Liver (tissue), 9 donors: Measurements from ENCODE around the gene BBIP1. TPM values are rescaled to one million over a fixed set of nuclear protein-coding genes. Genes with fewer than 3 reads are reported as not detected.

Experiments used
- DNase-seq: peaks from one replicate; pipeline ENCODE4 v3.0.0-alpha.2; 2017; ENCODE audit warnings: low spot score
- H3K27ac ChIP-seq, 2 donors: one replicate each; pipeline ENCODE4 v1.7.0; 2013; ENCODE audit warnings: inconsistent platforms in 2 of 2, low read length in 2 of 2, control low read depth in 1 of 2, low read depth in 1 of 2, mild to moderate bottlenecking in 1 of 2
- H3K27me3 ChIP-seq, 4 donors: one replicate each; pipeline versions ENCODE4 v1.6.1 to v1.7.0; 2013; ENCODE audit warnings: low read length in 3 of 4, inconsistent platforms in 1 of 4, mild to moderate bottlenecking in 1 of 4, moderate library complexity in 1 of 4; ENCODE audit not compliant: control insufficient read depth in 4 of 4, insufficient read depth in 4 of 4
- H3K36me3 ChIP-seq, 4 donors: one replicate each; pipeline versions ENCODE4 v1.6.1 to v1.7.0; 2013; ENCODE audit warnings: low read length in 3 of 4, mild to moderate bottlenecking in 3 of 4, low read depth in 1 of 4, moderate library complexity in 1 of 4; ENCODE audit not compliant: control insufficient read depth in 4 of 4, insufficient read depth in 3 of 4
- H3K4me1 ChIP-seq, 4 donors: one replicate each; pipeline versions ENCODE4 v1.6.1 to v1.7.0; 2013; ENCODE audit warnings: low read length in 3 of 4, mild to moderate bottlenecking in 3 of 4, moderate library complexity in 1 of 4; ENCODE audit not compliant: control insufficient read depth in 4 of 4, insufficient read depth in 4 of 4
- H3K4me3 ChIP-seq, 3 donors: one replicate each; pipeline versions ENCODE4 v1.6.1 to v1.7.0; 2013; ENCODE audit warnings: low read length in 3 of 3, control low read depth in 1 of 3, low read depth in 1 of 3, mild to moderate bottlenecking in 1 of 3
- H3K9ac ChIP-seq, 2 donors: one replicate each; pipeline ENCODE4 v1.7.0; 2013; ENCODE audit warnings: low read length in 2 of 2, mild to moderate bottlenecking in 2 of 2, moderate library complexity in 2 of 2, control low read depth in 1 of 2, low read depth in 1 of 2
- H3K9me3 ChIP-seq, 4 donors: one replicate each; pipeline versions ENCODE4 v1.6.1 to v1.7.0; 2013; ENCODE audit warnings: low read length in 3 of 4; ENCODE audit not compliant: control insufficient read depth in 4 of 4
- EGR1 ChIP-seq, 2 donors: IDR thresholded peaks; 2 replicates each; pipeline ENCODE4 v1.6.1; 2016 to 2018; ENCODE audit warnings: antibody characterized with exemption in 2 of 2, low read depth in 2 of 2
- FOXA1 ChIP-seq: IDR thresholded peaks from 2 replicates; pipeline ENCODE4 v1.6.1; 2016; ENCODE audit warnings: antibody characterized with exemption
- FOXA2 ChIP-seq: IDR thresholded peaks from 2 replicates; pipeline ENCODE4 v1.6.1; 2016; ENCODE audit warnings: antibody characterized with exemption
- HNF4A ChIP-seq, 2 donors: conservative IDR thresholded peaks; 2 replicates each; pipeline ENCODE4 v1.6.1; 2016; ENCODE audit warnings: antibody characterized with exemption in 2 of 2, mild to moderate bottlenecking in 2 of 2
- HNF4G ChIP-seq: IDR thresholded peaks from 2 replicates; pipeline ENCODE4 v1.6.1; 2016; ENCODE audit warnings: antibody characterized with exemption
- JUND ChIP-seq, 2 donors: IDR thresholded peaks; 2 replicates each; pipeline ENCODE4 v1.6.1; 2016; ENCODE audit warnings: antibody characterized with exemption in 2 of 2
- RAD21 ChIP-seq, 2 donors: IDR thresholded peaks; 2 replicates each; pipeline ENCODE4 v1.6.1; 2016; ENCODE audit warnings: antibody characterized with exemption in 2 of 2, mild to moderate bottlenecking in 2 of 2
- RXRA ChIP-seq, 2 donors: IDR thresholded peaks; 2 replicates each; pipeline ENCODE4 v1.6.1; 2017 to 2018; ENCODE audit warnings: antibody characterized with exemption in 2 of 2, mild to moderate bottlenecking in 1 of 2
- SP1 ChIP-seq: IDR thresholded peaks from 2 replicates; pipeline ENCODE4 v1.6.1; 2018; ENCODE audit warnings: antibody characterized with exemption, mild to moderate bottlenecking
- YY1 ChIP-seq: IDR thresholded peaks from 2 replicates; pipeline ENCODE4 v1.6.1; 2016; ENCODE audit warnings: antibody characterized with exemption, mild to moderate bottlenecking
- WGBS: extraction: QIAGEN DNeasy Blood & Tissue Kit; methylation state at CpG from one replicate; pipeline ENCODE4 v1.1.7; 2013; 5-methylcytosine and 5-hydroxymethylcytosine counted together
- polyA plus RNA-seq, 2 donors: library from polyadenylated mRNA; stranded (reverse) in 1 of 2; unstranded in 1 of 2; fragments of 200-250 nt in 1 of 2; fragments of >200 nt in 1 of 2; fragmentation: Nextera tagmentation in 1 of 2; extraction: Ambion mirVana in 1 of 2; gene quantifications; one replicate each; pipeline versions ENCODE4 v1.2.1 to v1.2.3, GENCODE V29; 2013 to 2015
- total RNA-seq, 2 donors: library from RNA; depleted of rRNA; stranded (reverse); fragments of >200 nt; gene quantifications; one replicate each; pipeline ENCODE4 v1.2.3, GENCODE V29; 2014
- TF ChIP-seq, protein P1 (sequence below): IDR thresholded peaks from 2 replicates; pipeline ENCODE4 v1.6.1; 2016; ENCODE audit warnings: antibody characterized with exemption
- TF ChIP-seq, protein P2 (sequence below): IDR thresholded peaks from 2 replicates; pipeline ENCODE4 v1.6.1; 2016; ENCODE audit warnings: antibody characterized with exemption
- TF ChIP-seq, protein P3 (sequence below): IDR thresholded peaks from 2 replicates; pipeline ENCODE4 v1.6.1; 2016; ENCODE audit warnings: antibody characterized with exemption, mild to moderate bottlenecking
- TF ChIP-seq, protein P4 (sequence below): IDR thresholded peaks from 2 replicates; pipeline ENCODE4 v1.6.1; 2016; ENCODE audit warnings: antibody characterized with exemption
- TF ChIP-seq, protein P5 (sequence below): fragments of 150-350 bp; IDR thresholded peaks from 2 replicates; pipeline ENCODE4 v1.5.1; 2017; ENCODE audit warnings: improper control_type of control experiment, low read depth, low read length; ENCODE audit not compliant: missing input control
- donor health status: healthy.
- donor health status: healthy.
- donor health status: healthy.
- donor health status: healthy.
- donor health status: healthy.

BBIP1 gene
- total and polyA plus RNA-seq, 4 donors = 10.4 to 15.8 (median 11.1) TPM

DNA sequence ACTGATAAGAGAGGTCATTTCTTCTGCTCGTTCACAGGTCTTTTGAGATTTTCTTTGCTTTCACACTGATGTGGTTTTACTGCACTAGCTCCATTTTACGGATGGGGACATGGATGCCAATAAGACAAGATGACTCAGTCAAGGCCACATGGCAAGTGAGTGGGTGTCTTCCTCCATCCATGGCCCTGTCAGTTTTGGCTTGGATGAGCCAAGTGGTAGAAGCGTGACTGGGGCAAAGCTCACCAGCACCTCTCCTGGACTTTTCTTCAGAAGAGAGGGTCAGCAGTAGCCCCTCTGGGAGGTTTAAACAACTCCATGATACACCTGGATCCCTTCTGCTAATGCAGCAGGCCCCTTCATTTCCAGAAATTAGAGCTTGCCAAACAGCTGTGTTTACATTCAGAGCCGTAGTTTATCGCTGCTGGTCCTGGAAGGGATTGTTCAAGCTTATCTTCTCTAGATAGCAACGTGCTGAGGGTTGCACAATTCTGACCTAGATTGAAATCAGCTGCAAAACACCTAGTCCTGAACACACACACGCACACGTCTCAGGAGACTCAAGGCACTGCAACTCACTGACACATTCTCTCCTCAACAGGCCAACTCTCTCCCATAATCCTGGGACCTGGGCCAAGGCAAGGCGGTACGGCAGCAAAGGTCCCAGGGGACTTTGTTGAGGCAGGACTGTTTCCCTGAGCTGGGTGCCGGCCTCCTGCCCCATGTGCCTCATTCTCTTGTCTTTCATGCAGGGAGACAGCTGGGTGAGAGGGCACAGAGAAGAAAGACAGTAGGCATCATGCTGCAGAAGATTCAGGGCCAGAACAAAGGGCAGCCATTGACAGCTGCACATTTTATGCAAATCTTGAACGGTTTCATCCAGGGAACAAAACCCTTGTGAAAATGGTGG lies 61.5 kb downstream of the BBIP1 start:
- H3K36me3 ChIP-seq = no peaks in the 10 kb centered on the region
- H3K4me1 ChIP-seq = peaks cover 7 to 33% (median 25%) of the 10 kb centered on the region in 4 donors
- TF ChIP-seq, protein P1, sequence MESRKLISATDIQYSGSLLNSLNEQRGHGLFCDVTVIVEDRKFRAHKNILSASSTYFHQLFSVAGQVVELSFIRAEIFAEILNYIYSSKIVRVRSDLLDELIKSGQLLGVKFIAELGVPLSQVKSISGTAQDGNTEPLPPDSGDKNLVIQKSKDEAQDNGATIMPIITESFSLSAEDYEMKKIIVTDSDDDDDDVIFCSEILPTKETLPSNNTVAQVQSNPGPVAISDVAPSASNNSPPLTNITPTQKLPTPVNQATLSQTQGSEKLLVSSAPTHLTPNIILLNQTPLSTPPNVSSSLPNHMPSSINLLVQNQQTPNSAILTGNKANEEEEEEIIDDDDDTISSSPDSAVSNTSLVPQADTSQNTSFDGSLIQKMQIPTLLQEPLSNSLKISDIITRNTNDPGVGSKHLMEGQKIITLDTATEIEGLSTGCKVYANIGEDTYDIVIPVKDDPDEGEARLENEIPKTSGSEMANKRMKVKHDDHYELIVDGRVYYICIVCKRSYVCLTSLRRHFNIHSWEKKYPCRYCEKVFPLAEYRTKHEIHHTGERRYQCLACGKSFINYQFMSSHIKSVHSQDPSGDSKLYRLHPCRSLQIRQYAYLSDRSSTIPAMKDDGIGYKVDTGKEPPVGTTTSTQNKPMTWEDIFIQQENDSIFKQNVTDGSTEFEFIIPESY = peak; percentile 85
- TF ChIP-seq, protein P2, sequence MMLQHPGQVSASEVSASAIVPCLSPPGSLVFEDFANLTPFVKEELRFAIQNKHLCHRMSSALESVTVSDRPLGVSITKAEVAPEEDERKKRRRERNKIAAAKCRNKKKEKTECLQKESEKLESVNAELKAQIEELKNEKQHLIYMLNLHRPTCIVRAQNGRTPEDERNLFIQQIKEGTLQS = no peak
- TF ChIP-seq, protein P3, sequence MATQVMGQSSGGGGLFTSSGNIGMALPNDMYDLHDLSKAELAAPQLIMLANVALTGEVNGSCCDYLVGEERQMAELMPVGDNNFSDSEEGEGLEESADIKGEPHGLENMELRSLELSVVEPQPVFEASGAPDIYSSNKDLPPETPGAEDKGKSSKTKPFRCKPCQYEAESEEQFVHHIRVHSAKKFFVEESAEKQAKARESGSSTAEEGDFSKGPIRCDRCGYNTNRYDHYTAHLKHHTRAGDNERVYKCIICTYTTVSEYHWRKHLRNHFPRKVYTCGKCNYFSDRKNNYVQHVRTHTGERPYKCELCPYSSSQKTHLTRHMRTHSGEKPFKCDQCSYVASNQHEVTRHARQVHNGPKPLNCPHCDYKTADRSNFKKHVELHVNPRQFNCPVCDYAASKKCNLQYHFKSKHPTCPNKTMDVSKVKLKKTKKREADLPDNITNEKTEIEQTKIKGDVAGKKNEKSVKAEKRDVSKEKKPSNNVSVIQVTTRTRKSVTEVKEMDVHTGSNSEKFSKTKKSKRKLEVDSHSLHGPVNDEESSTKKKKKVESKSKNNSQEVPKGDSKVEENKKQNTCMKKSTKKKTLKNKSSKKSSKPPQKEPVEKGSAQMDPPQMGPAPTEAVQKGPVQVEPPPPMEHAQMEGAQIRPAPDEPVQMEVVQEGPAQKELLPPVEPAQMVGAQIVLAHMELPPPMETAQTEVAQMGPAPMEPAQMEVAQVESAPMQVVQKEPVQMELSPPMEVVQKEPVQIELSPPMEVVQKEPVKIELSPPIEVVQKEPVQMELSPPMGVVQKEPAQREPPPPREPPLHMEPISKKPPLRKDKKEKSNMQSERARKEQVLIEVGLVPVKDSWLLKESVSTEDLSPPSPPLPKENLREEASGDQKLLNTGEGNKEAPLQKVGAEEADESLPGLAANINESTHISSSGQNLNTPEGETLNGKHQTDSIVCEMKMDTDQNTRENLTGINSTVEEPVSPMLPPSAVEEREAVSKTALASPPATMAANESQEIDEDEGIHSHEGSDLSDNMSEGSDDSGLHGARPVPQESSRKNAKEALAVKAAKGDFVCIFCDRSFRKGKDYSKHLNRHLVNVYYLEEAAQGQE = peak; percentile 63
- peak; percentile 93 for TF ChIP-seq FOXA1
- peak; percentile 96 for TF ChIP-seq FOXA2
- peak; percentile 46 to 54 for TF ChIP-seq RAD21 (IDR thresholded peaks at IDR 0.05)
- TF ChIP-seq HNF4G = no peak
- TF ChIP-seq HNF4A (conservative IDR thresholded peaks at IDR 0.05) = peak; percentile 59 to 86
- TF ChIP-seq EGR1 (IDR thresholded peaks at IDR 0.05; ENCODE audit: low read depth in 2 of 2) = peak in 1 of 2 donors; percentile 48
- peak in 1 of 2 donors; percentile 88 for TF ChIP-seq JUND (IDR thresholded peaks at IDR 0.05)
- TF ChIP-seq, protein P4, sequence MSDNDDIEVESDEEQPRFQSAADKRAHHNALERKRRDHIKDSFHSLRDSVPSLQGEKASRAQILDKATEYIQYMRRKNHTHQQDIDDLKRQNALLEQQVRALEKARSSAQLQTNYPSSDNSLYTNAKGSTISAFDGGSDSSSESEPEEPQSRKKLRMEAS = peak; percentile 86
- TF ChIP-seq, protein P5, sequence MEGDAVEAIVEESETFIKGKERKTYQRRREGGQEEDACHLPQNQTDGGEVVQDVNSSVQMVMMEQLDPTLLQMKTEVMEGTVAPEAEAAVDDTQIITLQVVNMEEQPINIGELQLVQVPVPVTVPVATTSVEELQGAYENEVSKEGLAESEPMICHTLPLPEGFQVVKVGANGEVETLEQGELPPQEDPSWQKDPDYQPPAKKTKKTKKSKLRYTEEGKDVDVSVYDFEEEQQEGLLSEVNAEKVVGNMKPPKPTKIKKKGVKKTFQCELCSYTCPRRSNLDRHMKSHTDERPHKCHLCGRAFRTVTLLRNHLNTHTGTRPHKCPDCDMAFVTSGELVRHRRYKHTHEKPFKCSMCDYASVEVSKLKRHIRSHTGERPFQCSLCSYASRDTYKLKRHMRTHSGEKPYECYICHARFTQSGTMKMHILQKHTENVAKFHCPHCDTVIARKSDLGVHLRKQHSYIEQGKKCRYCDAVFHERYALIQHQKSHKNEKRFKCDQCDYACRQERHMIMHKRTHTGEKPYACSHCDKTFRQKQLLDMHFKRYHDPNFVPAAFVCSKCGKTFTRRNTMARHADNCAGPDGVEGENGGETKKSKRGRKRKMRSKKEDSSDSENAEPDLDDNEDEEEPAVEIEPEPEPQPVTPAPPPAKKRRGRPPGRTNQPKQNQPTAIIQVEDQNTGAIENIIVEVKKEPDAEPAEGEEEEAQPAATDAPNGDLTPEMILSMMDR = no peak
- peak; percentile 63 for TF ChIP-seq SP1
- TF ChIP-seq YY1 = peak; percentile 67
- peak; percentile 60 to 92 for TF ChIP-seq RXRA (IDR thresholded peaks at IDR 0.05)
- no peak overlapping the region for H3K9ac ChIP-seq
- peak overlapping the region; percentile 64 to 85 for H3K27ac ChIP-seq
- no peak for DNase-seq
- no peaks in the 10 kb centered on the region for H3K9me3 ChIP-seq
- WGBS = 25% methylated on average over 12 of the region's 12 CpGs
- no peak overlapping the region for H3K4me3 ChIP-seq
- no peaks in the 10 kb centered on the region for H3K27me3 ChIP-seq
